Ammon's horn (tissue), 1 donor: Measurements from ENCODE around the gene EMX1.

Source experiments
- DNase-seq: peaks from one replicate; pipeline ENCODE4 v3.0.0-alpha.2; 2016; ENCODE audit warnings: low spot score

The EMX1 gene

DNA sequence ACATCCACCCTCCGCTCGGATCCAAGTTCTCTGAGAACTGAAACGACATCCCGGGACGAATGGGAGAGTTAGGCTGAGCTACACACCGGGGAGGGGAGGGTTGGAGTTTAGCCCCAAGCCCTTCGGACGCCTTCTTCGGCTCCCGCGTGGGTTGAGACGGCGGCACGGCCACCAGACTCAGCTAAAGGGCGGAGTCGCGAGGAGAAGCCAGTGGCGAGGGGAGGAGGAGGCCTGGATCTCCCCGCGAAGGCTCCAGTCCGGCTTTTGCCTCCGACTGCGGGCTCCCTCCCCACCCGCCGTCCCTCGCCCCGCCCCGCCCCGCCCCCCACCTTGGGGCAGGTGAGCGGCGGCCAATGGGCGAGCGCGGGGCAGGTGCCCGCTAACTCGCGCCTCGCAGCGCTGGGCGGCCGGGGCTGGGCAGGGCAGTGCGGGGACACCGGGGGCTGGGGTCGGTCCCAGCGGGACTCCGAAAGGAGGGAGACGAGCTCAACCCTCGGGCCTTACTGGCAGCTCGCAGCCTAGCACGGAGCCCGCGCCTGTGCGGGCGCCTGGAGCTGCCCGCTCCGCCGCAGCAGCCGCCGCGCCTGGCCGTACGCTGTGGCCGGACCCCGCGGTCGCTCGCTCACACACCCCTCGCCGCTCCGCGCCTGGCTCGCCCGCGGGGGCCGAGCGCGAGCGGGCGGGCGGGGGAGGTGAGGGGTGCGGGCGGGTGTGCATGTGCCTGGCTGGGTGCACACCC lies at the start of gene EMX1:
Gene EMX1, plus strand, starts transcription at position 382 of the 739 bp plus-strand sequence. Its CDS starts 334 bp downstream, at position 716.
- DNase-seq = peak; percentile 35

DNA sequence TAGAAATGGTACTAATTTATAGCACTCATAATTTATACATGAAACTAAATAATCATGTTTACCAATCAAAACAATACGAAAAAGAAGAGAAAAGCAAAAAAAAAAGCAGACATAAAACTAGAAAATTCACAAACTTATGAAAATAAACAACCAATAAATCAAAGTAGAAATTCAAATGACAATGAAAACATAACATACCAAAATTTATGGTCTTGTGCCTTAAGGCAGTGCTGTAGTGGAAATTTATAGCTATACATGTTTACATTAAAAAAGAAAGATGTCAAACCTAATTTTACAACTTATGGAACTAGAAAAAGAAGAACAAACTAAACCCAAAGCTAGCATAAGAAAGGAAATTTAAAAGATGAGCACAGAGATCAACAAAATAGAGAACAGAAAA lies 46.3 kb upstream of the EMX1 start:
- no peak for DNase-seq

DNA sequence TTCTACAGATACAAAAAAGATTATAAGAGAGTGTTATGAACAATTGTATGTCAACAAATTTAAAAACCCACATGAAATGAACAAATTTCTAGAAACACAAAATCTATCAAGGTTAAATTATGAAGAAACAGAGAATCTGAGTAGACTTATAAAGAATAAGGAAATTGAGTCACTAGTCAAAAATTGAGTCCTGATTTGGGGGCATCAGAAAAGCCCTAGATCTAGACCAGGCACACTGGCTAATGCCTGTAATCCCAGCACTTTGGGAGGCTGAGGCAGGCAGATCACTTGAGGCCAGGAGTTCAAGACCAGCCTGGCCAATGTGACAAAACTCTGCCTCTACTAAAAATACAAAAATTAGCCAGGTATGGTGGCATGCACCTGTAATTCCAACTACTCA lies 45.4 kb upstream of the EMX1 start:
- no peak for DNase-seq

DNA sequence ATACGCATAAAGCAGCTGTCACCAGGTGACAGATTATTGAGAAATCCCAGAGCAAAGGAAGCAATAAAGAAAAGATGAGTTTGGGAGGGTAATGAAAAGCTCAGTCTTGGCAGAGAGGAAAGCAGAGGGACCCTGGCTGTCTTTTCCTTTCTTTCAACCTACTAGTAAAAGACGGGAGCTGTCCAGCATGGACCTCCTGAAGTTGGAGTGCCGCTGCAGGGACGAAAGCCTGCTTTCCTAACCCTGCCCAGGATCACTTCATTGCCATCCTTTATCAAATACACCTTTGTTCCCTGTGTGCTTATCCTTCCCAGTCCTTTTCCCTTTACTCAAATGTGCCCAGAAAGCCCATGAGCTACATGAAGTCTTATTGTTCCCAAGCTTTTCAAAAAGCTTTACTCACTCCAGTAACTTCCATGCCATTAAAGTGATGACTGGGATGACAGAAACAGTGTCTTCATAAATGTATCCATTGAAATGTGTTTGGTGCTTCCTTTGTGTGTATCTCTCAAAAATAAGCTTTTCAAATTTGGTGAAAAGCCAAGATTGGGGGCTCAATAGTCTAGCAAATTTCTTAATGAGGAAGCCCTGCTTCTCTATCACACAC lies 33.9 kb upstream of the EMX1 start:
- DNase-seq = no peak

DNA sequence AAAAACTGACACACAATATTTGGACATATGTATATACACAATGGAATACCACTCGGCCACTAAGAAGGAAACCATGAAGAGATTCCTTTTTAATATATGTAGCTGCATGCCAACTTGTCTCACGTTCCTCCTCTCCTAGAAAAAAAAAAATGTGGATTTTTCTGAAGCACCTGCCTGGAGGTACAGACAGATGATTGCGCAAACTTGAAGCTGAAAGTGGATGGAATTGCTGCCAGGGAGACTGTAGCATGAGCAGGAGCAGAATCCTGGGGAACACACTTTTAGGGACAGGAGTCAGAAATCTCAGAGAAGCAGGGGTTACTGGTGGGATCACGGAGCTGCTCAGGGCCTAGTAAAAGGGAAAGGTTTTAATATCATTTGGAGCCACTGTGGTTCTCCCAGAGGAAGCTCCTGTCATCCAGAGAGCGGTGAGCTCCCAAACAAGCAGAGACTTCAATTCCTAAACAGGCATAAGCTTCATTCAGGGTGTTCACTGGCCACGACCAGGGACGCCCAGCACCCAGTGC lies 30.8 kb upstream of the EMX1 start:
- DNase-seq = no peak

DNA sequence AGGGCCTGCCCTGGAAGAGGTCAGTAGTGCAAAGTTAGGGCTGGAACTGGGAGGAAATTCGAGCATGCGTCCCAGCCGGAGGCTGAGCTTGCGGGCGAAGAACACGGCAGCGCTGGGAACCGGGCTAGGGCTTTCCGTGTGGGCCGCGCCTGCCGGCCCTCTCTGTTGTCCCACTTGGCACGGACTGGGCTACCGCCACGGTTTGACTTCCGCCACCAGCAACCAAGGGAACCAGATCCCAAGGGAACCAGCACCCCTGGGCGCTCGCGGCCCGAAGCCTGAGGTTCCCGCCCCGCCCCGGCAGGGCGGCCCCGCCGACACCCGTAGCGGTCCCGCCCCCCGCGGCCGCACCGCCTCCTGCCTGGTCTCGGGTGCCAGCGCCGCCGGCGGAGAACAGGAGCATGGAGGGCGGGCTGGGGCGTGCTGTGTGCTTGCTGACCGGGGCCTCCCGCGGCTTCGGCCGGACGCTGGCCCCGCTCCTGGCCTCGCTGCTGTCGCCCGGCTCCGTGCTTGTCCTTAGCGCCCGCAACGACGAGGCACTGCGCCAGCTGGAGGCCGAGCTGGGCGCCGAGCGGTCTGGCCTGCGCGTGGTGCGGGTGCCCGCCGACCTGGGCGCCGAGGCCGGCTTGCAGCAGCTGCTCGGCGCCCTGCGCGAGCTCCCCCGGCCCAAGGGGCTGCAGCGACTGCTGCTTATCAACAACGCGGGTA lies 30.1 kb upstream of the EMX1 start, which contains the start of gene SPR:
Gene SPR, plus strand, starts transcription at position 377 of the 708 bp plus-strand sequence. Its CDS starts 25 bp downstream, at position 402.
- peak; percentile 77 for DNase-seq

DNA sequence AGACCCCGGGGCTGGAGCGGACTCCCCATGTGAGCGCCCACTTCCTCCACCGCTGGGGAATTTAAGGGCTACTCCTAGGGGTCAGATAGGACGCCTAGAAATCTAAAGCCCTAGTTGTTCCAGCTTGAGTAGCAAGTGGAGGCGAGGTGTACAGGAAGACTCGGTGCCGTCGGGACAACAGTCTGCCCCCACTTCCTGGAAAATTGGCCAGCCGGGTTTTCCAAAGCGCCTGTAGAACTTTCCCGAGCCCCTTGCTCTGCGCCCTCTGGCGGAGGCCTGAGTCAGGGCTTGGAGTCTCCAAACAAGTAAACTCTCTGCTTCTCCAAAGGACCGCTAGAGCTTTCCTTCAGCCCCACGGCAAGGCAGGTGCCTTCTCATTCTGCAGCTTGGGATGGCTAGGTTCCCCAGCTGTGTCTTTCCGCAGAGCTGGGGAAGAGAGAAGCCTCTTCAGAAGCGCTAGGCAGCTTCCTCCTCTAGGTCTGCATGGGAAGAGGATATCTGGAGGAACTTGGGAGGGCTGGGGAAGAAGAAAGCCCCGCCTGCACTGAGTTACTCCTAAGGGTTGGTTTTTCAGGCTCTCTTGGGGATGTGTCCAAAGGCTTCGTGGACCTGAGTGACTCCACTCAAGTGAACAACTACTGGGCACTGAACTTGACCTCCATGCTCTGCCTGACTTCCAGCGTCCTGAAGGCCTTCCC lies 29.4 kb upstream of the EMX1 start:
- peak; percentile 84 for DNase-seq

DNA sequence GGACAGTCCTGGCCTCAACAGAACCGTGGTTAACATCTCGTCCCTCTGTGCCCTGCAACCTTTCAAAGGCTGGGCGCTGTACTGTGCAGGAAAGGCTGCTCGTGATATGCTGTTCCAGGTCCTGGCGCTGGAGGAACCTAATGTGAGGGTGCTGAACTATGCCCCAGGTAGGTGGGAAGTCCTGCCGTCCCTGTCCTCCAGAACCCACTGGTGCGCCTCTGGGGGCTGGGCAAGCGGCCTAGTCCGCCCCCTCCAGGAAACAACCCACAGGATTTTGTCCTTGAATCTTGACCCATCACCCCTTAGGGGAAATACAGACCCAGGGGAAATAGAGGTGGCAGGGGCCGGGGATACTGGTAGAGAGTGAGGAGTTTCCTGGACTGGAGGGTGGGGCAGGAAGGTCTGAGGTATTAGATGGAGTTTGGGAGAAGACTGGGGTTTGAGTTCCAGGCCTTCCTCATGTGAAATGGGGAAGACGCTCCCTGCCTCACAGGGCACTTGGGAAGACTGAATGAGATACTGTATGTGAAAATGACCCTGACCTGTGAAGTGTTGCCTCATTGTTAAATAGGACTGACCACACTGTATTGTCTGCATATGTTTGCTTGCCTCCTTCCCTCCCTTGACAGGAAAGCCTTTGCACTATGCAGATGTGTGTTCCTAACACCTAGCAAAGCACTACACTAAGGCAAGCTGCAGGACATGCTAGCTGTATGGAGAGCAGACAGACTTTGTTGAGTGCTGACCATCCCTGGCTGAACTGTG lies 28.7 kb upstream of the EMX1 start:
- DNase-seq = no peak

DNA sequence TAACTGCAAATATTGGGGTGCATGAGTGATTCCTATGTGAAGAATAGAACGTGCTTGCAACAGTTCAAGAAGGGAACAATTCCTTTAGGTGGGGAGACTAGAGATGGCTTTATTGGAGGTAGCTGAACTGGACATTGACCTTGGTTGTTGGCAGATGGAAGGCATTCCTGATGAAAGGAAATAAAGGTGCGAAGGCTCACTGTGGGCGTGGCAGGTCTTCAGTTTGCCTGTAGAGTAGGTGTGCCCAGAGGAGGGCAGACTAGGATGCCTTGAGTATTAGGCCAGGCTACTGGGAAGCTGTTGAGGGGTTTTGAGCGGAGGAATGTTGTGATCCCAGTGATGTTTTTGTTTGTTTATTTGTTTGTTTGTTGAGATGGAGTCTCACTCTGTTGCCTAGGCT lies 27.3 kb upstream of the EMX1 start:
- DNase-seq = no peak

DNA sequence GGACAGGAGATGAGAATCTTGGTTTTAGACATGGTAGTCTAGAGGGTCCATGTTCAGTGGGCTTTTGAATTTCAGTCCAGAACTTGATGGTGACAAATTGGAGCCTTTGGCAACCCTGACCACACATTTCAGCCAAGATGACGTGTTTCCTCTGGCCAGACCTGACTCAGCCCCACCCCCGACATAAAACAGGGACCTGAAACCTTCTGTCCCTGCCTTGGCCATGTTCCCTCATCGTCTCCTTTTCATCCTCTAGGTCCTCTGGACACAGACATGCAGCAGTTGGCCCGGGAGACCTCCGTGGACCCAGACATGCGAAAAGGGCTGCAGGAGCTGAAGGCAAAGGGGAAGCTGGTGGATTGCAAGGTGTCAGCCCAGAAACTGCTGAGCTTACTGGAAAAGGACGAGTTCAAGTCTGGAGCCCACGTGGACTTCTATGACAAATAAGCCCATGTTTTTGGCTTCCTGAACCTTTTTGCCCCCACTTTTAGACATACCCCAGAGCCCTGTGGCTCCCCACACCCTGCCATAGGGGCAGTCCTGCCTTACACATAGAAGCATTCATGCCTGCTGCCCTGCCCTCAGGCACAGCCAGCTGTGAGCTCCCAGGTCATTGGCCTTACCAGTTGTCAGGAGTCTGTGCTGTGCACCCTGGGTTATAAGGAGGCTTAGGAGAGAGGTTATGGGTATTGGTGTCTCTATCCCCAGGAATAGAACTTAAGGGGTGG lies 26.1 kb upstream of the EMX1 start:
- no peak for DNase-seq

DNA sequence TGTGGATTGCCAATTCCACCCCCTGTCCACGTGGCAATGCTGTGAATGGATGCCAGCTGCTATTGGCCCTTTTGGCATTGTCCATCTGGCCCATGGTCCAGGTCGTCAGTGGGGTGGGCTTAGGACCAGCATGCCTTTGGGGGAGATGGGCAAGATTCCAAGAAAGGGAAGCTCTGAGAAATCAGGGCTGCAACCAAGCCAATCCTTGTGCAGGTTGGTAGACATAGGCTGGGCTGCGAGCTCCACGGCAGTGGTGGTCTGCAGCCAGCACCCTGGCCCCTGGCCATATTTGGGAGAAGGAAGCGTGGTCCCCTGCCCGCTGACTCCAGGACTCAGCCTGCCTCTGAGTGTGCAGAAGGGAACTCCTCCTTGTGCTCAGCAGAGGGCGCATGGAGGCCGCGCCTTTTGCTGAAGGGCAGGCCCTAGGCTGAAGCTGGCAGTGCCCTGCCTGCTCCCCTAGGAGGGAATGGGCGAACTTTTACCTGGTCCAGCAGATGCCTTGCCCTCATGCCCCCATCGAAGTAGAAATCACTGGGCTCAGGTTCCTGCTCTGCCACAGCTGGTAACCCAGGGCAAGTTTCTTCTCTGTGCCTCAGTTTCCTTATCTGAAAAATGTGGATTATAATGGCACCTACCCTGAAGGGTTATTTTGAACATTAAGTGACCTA lies 24.7 kb upstream of the EMX1 start:
- DNase-seq = peak; percentile 87

DNA sequence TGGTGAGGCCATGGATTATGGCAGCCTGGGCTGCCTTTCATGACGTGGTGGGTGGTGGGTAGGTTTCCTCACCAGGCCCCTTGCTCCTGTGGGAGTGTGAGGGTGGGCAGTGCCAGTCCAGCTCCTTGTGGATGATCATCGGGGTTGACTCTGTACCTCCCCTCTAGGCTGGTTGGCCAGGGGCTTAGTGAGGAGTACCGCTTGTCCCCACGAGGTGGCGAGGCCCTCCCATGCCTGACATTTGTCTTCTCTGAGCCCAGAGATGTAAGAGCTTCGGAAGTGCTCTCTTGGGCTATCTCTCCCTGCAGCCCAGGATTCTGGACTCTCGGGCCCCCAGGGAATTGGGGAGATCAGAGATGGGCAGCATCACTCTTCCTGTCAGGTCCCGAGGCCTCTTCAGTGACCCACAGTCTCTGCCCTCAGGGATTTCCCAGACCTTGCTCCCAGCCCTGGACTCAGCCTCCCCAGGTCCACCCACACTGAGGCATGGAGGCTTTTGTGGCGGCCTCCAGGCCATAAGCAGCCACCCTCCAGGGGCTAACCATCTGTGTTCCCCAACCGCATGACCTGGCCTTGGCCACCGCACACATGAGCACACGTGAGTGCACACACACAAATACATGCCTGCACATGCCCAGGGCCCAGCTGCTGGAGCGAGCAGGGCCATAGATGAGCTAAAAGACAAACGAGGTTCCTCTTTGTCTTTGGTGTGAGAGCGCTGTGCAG lies 23.6 kb upstream of the EMX1 start:
- peak; percentile 72 for DNase-seq

DNA sequence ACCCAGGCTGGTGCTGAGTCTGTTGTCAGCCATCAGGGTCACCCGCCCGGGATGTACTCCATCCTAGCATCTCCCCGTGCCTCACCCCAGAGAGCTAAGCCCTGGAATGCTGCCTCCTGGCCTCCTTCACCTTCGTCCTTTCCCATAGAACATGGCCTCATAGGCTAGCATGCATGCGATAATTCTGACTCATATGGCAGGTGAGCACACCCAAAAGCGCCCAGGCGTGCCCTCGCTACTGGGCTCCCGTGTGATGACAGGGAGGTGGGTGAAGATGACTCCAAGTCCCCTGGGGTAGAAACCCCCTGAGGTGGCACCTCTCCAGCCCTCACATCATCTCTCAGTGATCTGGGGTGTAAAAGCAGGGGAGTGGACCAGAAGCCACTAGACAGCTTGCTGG lies 22.8 kb upstream of the EMX1 start:
- DNase-seq = no peak

DNA sequence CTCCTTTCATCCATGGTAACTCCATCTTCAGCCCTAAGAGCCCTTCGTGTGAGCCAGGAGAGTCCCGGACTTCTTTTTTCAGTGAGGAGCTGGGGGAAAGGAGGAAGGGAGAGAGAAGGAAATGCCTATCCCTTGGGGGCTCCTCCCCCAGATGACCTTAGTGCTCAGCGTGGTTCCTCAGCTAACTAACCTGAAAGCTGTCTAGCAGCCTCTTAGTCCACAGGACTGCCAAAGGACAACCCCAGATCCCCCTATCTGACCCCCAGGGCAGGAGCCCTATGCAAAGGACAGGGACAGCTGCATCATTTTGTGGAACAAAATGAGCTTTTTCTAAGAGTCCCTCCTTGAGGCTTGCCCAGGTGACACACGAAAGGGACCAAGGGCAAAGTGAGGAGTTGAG lies 22.2 kb upstream of the EMX1 start:
- no peak for DNase-seq

DNA sequence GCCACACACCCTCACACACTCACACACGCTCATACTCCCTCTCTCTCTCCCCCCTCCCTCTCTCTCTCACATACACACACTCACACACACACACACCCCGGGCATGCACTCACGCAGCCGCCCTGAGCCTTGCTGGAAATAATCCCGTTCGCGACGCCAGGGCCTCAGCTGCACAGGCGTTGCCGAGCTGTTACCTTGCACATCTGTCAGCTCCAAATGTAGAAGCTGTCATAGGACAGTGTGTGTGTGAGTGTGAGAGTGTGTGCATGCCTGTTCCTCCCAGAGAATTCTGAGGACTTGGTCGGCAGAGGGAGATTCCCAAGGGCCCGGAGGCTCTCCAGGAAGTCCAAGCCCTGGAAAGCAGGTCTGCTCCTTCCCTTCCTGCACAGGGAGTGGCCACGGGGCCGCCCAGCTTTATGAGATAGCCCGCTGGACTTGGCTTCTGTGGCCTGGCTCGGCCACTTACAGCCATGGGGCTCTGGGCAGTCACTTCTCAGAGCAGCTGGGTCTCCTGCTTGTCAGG lies 21.5 kb upstream of the EMX1 start:
- DNase-seq = no peak

DNA sequence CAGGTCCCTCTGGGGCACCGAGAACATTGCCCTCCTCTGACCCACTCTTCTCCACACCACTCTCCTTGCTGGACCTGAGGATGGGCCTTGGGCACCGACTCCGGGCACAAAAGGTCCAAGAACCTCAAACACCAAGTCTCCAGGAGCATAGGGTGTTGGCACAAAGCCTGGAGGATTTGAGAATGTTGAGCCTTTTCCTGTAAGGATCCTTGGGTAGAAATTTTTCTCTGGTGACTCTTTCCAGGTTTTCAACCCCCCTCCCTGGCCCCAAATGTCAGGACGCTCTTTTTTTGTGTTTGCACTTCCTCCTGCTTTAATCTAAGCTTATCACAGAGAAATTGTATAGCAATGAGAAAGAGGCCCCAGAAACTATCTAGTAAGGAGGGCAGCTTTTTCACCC lies 20.9 kb upstream of the EMX1 start:
- no peak for DNase-seq

DNA sequence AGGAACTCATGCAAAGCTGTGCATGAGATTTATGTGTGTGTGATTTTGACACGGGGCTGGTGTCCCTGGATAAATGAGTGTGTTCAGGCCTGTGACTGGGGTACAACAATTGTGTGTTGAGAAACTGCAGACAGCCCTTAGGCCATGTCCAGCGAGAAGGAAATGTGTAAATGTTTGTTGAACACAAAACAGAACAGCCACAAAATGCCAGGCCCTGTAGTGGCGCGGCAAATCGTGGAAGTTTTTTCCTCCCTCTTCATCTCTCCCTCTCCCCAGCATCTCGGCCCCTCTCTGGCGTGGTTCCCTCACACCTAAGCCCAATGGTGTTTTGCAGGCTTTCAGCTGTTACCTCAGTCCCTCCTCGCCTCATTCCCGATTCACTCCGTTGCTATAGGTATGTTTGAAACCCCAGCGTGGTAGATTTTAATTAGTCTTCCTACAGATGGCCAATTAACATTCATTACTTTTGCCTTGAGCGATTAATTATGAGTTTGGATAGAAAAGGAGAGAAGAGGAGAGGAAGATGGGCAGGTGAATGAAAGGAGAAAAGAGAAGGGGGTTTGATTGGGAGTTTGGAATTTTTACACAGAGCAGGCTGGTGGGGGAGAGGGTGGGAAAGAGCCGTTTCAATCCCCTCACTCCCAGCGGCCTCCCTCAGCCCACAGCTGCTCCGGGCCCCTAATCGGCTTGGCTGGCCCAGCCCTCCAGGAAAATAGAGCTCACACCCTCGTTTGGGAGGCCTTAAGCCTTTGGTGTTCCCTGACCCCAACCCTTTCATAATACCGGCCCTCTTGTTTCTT lies 19.3 kb upstream of the EMX1 start:
- no peak for DNase-seq

DNA sequence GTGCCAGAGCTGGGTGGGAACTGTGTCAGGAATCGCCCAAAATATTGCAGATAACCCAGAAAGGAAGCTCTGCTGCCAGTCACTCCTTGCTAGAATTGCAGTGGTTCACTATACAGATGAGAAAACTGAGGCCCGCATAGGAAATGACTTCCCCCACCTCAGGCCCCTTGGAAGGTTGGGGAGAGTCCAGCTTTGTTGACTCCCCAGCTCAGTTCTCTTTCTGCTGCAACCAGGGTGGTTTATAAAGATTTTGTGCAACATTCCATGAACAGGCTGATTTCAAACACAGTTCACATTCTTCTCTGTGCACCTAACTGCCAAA lies 18.8 kb upstream of the EMX1 start:
- no peak for DNase-seq
